Astrocyte (in vitro differentiated cells and primary cell): ENCODE data around the gene GABBR2. TPM values are rescaled to one million over a fixed set of nuclear protein-coding genes. Genes with fewer than 3 reads are reported as not detected.

Experiments
- DNase-seq: peaks from one replicate; pipeline ENCODE4 v3.0.0-alpha.2; 2010; ENCODE audit warnings: low read depth
- FAIRE-seq: peaks from 2 replicates; lab custom pipeline; 2011; peaks lifted over from hg19 to GRCh38; lab: Jason Lieb, UNC
- H2AFZ ChIP-seq: 2 replicates; pipeline ENCODE4 v1.6.0; 2012; ENCODE audit warnings: low read depth, low read length, inconsistent platforms
- H3K27ac ChIP-seq: 2 replicates; pipeline ENCODE4 v1.5.1; 2011; ENCODE audit warnings: low read depth, low read length, inconsistent platforms
- H3K27me3 ChIP-seq: 2 replicates; pipeline ENCODE4 v1.6.0; 2011; ENCODE audit warnings: low read length, inconsistent platforms; ENCODE audit not compliant: insufficient read depth
- H3K36me3 ChIP-seq: 2 replicates; pipeline ENCODE4 v1.5.1; 2011; ENCODE audit warnings: low read length, inconsistent platforms; ENCODE audit not compliant: insufficient read depth
- H3K4me1 ChIP-seq: 2 replicates; pipeline ENCODE4 v1.5.1; 2011; ENCODE audit warnings: low read length, inconsistent platforms; ENCODE audit not compliant: insufficient read depth
- H3K4me2 ChIP-seq: 2 replicates; pipeline ENCODE4 v1.6.0; 2012; ENCODE audit warnings: low read length, inconsistent platforms
- H3K4me3 ChIP-seq: 2 replicates; pipeline ENCODE4 v1.5.1; 2011; ENCODE audit warnings: low read depth, mild to moderate bottlenecking, low read length, inconsistent platforms; ENCODE audit not compliant: insufficient read depth
- H3K79me2 ChIP-seq: 2 replicates; pipeline ENCODE4 v1.6.0; 2012; ENCODE audit warnings: mild to moderate bottlenecking, low read length, inconsistent platforms; ENCODE audit not compliant: insufficient read depth
- H3K9ac ChIP-seq: 2 replicates; pipeline ENCODE4 v1.6.0; 2012; ENCODE audit warnings: mild to moderate bottlenecking, low read length, inconsistent platforms
- H3K9me3 ChIP-seq: 2 replicates; pipeline ENCODE4 v1.5.1; 2012; ENCODE audit warnings: low read depth, mild to moderate bottlenecking, low read length, inconsistent platforms; ENCODE audit not compliant: insufficient read depth
- H4K20me1 ChIP-seq: 2 replicates; pipeline ENCODE4 v1.6.0; 2012; ENCODE audit warnings: low read length, inconsistent platforms; ENCODE audit not compliant: insufficient read depth
- H3K27ac Mint-ChIP-seq: one replicate; pipeline ENCODE4 v1.8.0; 2021; ENCODE audit warnings: mild to moderate bottlenecking, mixed read lengths; ENCODE audit not compliant: unreplicated experiment
- H3K27me3 Mint-ChIP-seq: one replicate; pipeline ENCODE4 v1.8.0; 2021; ENCODE audit warnings: low read depth, mixed read lengths; ENCODE audit not compliant: unreplicated experiment
- H3K36me3 Mint-ChIP-seq: one replicate; pipeline ENCODE4 v1.8.0; 2021; ENCODE audit warnings: low read depth, mixed read lengths; ENCODE audit not compliant: unreplicated experiment
- H3K4me1 Mint-ChIP-seq: one replicate; pipeline ENCODE4 v1.8.0; 2021; ENCODE audit warnings: low read depth, mixed read lengths; ENCODE audit not compliant: unreplicated experiment
- H3K4me3 Mint-ChIP-seq: one replicate; pipeline ENCODE4 v1.8.0; 2021; ENCODE audit warnings: mild to moderate bottlenecking, moderate library complexity, mixed read lengths; ENCODE audit not compliant: unreplicated experiment
- H3K9me3 Mint-ChIP-seq: one replicate; pipeline ENCODE4 v1.8.0; 2021; ENCODE audit warnings: mild to moderate bottlenecking, mixed read lengths; ENCODE audit not compliant: unreplicated experiment
- CTCF ChIP-seq: IDR thresholded peaks from 2 replicates; pipeline ENCODE4 v1.5.1; 2011; ENCODE audit warnings: low read depth, mild to moderate bottlenecking, inconsistent platforms, low read length, moderate library complexity; ENCODE audit not compliant: insufficient read depth
- EZH2 ChIP-seq: IDR thresholded peaks from 2 replicates; pipeline ENCODE4 v1.6.1; 2012; ENCODE audit warnings: mild to moderate bottlenecking, low read length, inconsistent platforms; ENCODE audit not compliant: insufficient read depth
- total RNA-seq: library from RNA; stranded (reverse); gene quantifications from 2 replicates; pipeline ENCODE4 v1.2.1, GENCODE V29; 2021

Gene GABBR2
- total RNA-seq, 1 donor from 2014 or later = 2.0 TPM

GRCh38 chr9:98701576-98701975 is 7.2 kb downstream of the GABBR2 start:
- peaks cover under 1% of the 10 kb centered on the region for H3K4me1 ChIP-seq
- no peak overlapping the region for H3K27ac ChIP-seq
- DNase-seq = no peak
- no peak overlapping the region for H2AFZ ChIP-seq
- no peak overlapping the region for H3K4me3 ChIP-seq
- H3K9me3 ChIP-seq = no peaks in the 10 kb centered on the region
- Mint-ChIP-seq H3K27ac (no peak overlapping the region), H3K27me3 (peaks cover 81% of the 10 kb centered on the region), H3K9me3 (peaks cover 7% of the 10 kb centered on the region), H3K36me3 (peaks cover 1% of the 10 kb centered on the region), H3K4me3 (no peak overlapping the region), H3K4me1 (no peaks in the 10 kb centered on the region)
- H3K9ac ChIP-seq = no peak overlapping the region
- H3K4me2 ChIP-seq = no peak overlapping the region
- H3K36me3 ChIP-seq = no peaks in the 10 kb centered on the region
- H3K79me2 ChIP-seq = no peaks in the 10 kb centered on the region
- H4K20me1 ChIP-seq = no peaks in the 10 kb centered on the region
- TF ChIP-seq EZH2 (no peak), CTCF (no peak)
- peaks cover 53% of the 10 kb centered on the region for H3K27me3 ChIP-seq
- FAIRE-seq = no peak

GRCh38 chr9:98700801-98701200 is 7.9 kb downstream of the GABBR2 start:
- peaks cover 80% of the 10 kb centered on the region for H3K27me3 Mint-ChIP-seq
- Histone ChIP-seq H2AFZ (no peak overlapping the region), H3K4me1 (no peaks in the 10 kb centered on the region)

More at GRCh38 chr9:98700801-98701200, 7.9 kb downstream of the GABBR2 start:
- H3K27me3 ChIP-seq = peaks cover 50% of the 10 kb centered on the region
- H3K27ac ChIP-seq = no peak overlapping the region
- peaks cover 1% of the 10 kb centered on the region for H3K36me3 Mint-ChIP-seq
- no peaks in the 10 kb centered on the region for H3K79me2 ChIP-seq
- TF ChIP-seq EZH2 (no peak), CTCF (no peak)
- H4K20me1 ChIP-seq = no peaks in the 10 kb centered on the region
- H3K4me3 ChIP-seq = no peak overlapping the region
- no peaks in the 10 kb centered on the region for H3K36me3 ChIP-seq
- no peak for DNase-seq
- no peaks in the 10 kb centered on the region for H3K9me3 ChIP-seq
- H3K9ac ChIP-seq = no peak overlapping the region
- no peak overlapping the region for H3K4me2 ChIP-seq
- H3K9me3 Mint-ChIP-seq = peaks cover 7% of the 10 kb centered on the region
- FAIRE-seq = no peak
- no peak overlapping the region for H3K4me3 Mint-ChIP-seq
- H3K4me1 Mint-ChIP-seq = no peaks in the 10 kb centered on the region
- H3K27ac Mint-ChIP-seq = no peak overlapping the region
